IPS DF 4.7 (cell line): ENCODE results near the gene RSRC2.
"Not testable (repeated sequence)": the region's sequence is repeated elsewhere in the genome, so short reads cannot be mapped to it uniquely, and the experiment has no call there.

ENCODE experiments used
- DNase-seq: peaks from one replicate; pipeline ENCODE4 v3.0.0-alpha.2; 2013; ENCODE audit warnings: low spot score; ENCODE audit errors: extremely low read depth

RSRC2 gene

GRCh38 chr12:122518908-122519307 is 7.8 kb downstream of the RSRC2 start:
- no peak for DNase-seq

GRCh38 chr12:122517877-122518276 is 8.9 kb downstream of the RSRC2 start:
- DNase-seq: no peak

- DNase-seq: no peak
Measured at GRCh38 chr12:122516544-122517361, 10.0 kb downstream of the RSRC2 start.

- DNase-seq: no peak
Measured at GRCh38 chr12:122515275-122515674, 11.5 kb downstream of the RSRC2 start.

GRCh38 chr12:122513660-122514059 is 13.1 kb downstream of the RSRC2 start:
- no peak for DNase-seq

GRCh38 chr12:122513028-122513427 is 13.7 kb downstream of the RSRC2 start:
- not testable (repeated sequence) for DNase-seq

GRCh38 chr12:122508163-122508562 is 18.6 kb downstream of the RSRC2 start:
- no peak for DNase-seq

- no peak for DNase-seq
Measured at GRCh38 chr12:122506393-122506938, 20.3 kb downstream of the RSRC2 start.

GRCh38 chr12:122505419-122506051 is 21.2 kb downstream of the RSRC2 start:
- no peak for DNase-seq

- DNase-seq: no peak
Measured at GRCh38 chr12:122503783-122504590, 22.7 kb downstream of the RSRC2 start.

- no peak for DNase-seq
Measured at GRCh38 chr12:122503147-122503751, 23.5 kb downstream of the RSRC2 start.

GRCh38 chr12:122501489-122501989 is 25.2 kb downstream of the RSRC2 start:
- no peak for DNase-seq

GRCh38 chr12:122500685-122501488 is 25.8 kb downstream of the RSRC2 start, which contains the start of gene ZCCHC8:
Gene ZCCHC8, minus strand, starts transcription at chr12:122500932. Its CDS starts 92 bp downstream, at chr12:122500840.
- peak; percentile 97 for DNase-seq

GRCh38 chr12:122499991-122500684 is 26.6 kb downstream of the RSRC2 start:
- no peak for DNase-seq

GRCh38 chr12:122495258-122495657 is 31.5 kb downstream of the RSRC2 start:
- DNase-seq: no peak

- DNase-seq: not testable (repeated sequence)
Measured at GRCh38 chr12:122493222-122493621, 33.5 kb downstream of the RSRC2 start.

GRCh38 chr12:122491991-122492390 is 34.7 kb downstream of the RSRC2 start:
- no peak for DNase-seq

GRCh38 chr12:122489038-122489437 is 37.7 kb downstream of the RSRC2 start:
- DNase-seq: no peak

- not testable (repeated sequence) for DNase-seq
Measured at GRCh38 chr12:122487807-122488206, 38.9 kb downstream of the RSRC2 start.
